HG03457 (cell line): ENCODE data around the gene NOL8.

ENCODE experiments used
- ATAC-seq: cut with Tn5 transposase; IDR thresholded peaks from one replicate; pipeline ENCODE4 v1.9.1; 2021; ENCODE audit warnings: moderate number of reproducible peaks; ENCODE audit not compliant: unreplicated experiment

The NOL8 gene

DNA sequence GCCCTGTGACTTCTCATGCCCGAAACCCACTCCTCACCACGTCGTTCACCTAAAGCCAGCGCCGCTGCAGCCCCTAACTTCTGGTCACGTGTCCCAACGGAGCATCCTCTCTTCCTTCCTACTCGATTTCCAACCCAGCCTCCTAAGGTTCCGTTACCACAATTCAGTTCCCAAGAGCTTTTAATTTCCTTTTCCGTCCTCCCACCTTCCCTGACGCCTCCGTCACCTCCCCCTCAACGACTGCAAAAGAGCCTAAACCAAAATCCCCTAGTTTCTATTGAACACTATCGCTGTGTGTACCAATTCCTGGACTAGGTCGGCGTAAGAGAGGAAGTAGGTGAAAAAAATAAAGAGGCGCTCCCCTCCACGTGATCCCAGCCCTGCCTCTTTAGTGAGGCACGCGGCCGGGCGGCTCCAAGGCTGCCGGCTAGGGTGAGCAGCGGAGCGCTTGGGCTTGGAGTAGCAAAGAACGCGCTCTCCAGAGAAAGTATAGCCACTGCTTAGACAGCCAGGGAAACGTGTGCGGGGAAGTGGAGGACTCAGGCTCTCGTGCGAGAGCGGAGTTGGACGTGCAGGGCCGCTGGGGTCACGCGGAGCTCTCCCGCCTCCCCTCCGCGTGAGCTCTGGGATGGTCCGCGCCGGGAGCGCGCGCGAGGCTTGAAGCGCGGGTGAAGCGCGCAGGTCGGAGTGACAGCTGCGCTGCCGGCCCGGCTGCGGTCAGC lies at the start of gene NOL8, which contains the start of gene CENPP:
TSS of gene NOL8 (minus strand) at position 82 of the 722 bp plus-strand sequence. CDS start 1,189 bp downstream, outside the sequence.
TSS of gene CENPP (plus strand) at position 685 of the 722 bp plus-strand sequence.
- ATAC-seq, result peak; percentile 83

DNA sequence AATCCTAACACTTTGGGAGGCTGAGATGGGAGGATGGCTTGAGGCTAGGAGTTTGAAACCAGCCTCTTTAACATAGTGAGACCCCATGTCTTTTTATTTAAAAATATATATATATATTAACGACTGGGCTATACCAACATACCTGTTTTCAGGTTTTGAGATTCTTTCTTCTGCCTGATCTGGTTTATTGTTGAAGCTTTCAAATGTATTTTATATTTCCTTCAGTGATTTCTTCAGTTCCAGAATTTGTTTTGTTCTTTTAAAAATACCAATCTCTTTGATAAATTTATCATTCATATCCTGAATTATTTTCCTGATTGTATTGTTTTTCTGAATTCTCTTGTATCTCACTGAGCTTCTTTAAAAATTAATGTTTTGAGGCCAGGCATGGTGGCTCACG lies 48.0 kb upstream of the NOL8 start:
- ATAC-seq, result no peak

DNA sequence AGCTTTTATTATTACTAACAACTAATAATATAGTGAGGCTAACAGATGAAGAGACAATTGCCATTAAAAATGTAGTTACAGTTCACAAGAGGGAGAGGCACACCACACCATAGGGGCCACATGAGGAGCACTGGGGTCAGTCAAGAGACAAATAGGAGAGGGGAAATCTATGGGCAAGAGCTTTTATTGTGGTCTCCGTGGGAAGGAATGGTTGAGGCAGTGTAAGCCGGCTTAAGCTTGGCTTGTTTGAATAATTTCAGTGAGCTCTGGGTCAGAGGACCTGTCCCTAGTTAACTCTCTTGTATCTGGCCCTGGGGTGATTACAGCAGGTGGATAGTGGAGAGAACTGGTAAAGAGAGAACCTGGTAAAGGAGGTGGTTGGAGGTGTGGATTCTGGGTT lies 43.9 kb upstream of the NOL8 start:
- ATAC-seq, result no peak

DNA sequence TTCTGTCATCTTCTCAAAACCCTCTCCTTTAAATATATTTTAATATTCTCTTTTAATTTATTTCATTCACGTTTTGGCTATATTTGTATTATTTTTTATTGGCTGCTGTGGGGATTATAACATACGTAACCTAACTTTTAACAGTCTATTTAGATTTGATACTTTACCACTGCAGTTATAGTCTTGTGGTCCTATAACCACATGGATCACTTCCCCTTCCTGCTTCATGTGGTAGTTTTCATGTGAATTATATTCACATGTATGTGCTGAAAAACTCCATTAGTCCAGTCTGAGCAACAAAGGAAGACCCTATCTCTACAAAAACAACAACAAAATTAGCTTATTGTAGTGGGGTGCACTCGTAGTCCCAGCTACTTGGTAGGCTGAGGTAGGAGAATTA lies 34.9 kb upstream of the NOL8 start:
- no peak for ATAC-seq

DNA sequence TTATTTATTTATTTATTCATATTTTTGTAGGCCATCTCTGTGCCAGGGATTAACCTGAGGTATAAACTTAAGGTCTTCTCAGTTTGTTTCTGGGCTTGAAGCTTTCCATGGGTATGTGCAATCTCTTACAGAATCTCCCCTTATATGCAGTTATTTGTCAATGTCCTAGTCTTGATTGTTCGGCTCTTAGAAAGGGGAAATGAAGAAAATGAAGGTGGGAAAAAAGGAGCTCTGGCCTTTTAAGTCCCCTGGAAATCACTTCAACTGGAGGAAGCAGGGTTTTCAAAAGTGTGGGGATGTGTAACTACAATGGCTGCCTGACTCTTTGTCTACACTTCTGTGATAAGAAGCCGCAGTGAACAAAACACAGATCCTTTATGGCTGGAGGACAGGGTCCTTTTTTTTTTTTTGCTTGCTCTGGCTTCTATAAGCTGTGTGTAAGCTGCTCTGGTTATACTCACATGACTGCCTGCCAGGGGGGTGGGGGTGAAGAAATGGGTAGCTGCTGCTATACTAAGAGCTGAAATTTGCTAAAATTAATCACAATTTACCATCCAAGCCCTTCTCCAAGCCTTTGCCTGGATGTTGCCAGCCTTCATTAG lies 34.3 kb upstream of the NOL8 start:
- no peak for ATAC-seq

DNA sequence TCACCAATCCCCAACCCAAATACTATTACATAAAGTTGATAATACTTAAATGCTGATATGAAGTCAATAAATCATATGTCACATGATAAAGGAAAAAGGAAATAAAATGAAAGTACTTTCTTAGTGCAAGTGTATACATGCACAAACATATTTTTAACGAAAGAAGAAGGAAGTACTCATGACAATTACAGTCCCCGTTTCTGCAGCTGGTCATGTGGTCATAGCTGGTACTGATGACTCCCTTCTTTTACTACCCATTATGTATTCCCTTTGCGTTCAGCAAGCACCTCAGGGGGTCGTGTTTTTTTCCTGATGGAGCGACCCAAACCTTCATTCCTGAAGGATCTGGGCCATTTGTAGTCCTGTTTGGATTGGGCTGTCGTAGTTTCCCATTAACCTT lies 27.9 kb upstream of the NOL8 start:
- no peak for ATAC-seq

DNA sequence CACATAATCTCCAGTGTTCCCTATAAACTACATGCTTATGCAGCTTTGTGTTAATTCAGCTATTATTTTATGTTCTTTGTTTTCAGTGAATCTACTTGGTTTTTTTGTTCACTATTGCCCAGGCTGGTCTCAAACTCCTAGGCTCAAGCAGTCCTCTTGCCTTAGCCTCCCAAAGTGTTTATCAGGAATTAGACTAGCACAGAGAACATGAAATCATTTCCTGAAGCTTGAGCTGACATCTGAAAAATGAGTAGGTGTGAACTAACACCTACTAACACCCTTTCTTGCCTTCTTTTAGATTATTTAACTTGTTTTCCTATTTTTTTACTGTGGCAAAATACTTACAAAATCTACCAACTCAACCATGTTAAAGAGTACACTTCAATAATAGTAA lies 25.6 kb upstream of the NOL8 start:
- no peak for ATAC-seq

DNA sequence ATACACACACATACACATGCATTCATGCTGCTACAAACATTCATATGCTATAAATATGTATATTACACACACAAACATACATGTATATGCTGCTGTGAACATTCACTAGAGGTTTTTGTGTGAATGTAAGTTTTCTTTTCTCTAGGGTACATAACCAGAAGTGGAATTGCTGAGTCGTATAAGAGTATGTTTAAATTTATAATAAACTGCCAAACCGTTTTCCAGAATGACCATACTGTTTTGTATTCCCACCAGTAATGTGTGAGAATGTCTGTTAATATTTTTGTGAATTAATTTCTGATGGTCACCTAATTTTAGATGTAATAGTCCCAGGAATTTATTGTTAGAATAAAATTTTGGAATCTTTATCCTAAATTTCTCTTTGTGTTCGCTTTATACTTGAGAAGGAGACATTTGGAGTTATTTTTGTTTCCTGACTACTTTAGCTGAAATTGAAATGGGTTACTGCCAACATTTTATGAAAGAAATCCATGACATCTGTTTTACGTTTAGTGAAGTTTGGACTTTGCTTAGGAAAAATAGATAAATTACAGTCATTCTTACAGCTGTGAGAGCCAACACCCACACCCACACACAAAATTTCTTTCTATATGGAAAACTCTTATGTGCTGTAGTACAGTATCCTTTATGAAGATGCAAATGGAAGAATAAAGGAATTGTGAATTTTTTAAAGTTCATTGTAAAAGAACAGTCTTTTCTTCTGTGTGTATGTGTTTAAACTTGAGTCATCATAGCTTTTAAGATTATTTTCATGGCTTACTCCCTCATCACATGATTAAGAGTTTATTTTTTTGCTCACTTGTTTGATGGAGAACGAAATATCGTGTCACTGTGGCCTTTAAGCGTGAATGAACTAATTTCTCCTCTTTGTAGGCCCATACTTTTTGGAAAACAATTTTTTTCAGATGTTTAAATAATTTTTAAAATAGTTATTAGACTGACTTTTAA lies 24.9 kb upstream of the NOL8 start:
- ATAC-seq, result no peak

DNA sequence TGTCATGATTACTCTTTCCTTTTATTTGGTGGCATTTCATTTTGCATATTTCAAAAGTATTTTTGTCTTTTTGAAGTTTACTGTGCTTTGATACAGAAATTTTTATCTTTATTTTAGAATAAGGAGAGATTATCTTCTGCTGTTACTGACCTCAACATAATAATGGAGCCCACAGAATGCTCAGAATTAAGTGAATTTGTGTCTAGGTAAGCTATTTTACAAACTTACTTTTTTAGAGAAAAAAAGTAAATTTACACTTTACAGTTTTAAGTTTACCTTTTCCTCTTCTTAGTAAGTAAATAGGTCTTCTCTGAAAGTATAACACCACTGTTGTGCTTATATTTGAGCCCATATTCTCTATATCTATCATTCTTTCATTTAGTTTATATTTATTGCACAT lies 20.4 kb upstream of the NOL8 start:
- no peak for ATAC-seq

DNA sequence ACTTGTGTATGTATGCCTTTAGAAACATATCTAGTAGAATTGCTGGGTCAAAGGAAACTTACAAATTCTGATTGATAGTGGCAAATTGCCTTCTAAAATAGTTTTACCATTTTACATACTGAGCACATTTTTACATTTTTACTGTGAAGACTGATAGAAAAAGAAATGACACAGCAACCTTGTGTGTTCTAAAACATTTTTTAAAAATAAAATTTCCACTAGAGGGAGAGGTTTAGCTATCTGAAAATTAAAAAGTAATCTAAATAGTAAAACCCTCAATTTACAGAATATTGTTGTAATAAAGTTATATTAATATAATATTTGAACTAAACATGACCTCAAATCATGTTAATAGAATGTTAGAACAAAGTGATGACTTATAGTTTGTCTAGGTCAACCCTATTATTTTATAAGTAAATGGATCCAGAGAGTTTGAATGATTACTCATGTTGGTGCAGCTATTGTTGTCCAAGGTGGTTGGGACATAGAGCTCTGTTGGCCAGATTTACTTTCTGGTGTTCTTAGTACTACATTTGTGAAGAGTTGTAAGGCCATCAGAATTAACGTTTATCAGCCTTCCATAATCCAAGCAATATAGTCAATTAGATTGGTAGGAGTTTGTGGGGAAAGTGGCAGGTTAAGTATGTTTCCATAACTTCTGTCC lies 17.8 kb upstream of the NOL8 start:
- ATAC-seq, result no peak

DNA sequence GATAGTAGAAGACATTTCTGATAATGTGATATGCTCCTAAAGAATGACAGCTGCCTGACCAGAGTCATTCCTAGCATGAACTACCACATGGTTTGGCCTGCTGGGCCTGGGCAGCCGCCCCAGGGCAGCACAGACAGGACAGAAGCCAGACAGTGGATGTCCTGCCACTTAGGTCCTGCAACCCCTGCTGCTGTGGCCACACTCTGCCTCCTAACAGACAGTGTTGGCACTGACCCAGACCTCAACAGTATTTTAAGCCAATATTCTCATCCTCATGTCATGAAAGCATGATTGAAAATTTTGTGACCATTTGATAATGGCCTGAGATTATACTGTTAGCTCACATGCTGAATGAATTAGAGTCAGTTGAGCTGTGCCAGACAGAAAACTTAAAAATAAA lies 16.4 kb upstream of the NOL8 start:
- no peak for ATAC-seq

DNA sequence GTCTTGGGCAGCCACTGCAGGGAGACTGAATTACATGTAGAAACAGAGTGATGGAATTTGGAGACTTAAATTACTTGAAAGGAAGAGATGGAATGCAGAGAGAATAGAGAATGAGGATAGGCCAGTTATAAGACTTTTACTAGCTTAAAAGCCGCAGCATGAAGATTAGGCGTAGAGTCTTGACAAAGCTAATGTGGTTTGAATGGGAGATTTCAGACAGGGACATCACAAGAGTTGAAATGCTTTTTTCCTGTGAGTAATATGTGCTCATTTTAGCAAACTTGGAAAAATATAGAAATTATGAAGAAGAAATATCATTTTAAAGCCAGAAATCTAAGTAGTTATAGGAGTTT lies 8.1 kb upstream of the NOL8 start:
- ATAC-seq, result no peak

DNA sequence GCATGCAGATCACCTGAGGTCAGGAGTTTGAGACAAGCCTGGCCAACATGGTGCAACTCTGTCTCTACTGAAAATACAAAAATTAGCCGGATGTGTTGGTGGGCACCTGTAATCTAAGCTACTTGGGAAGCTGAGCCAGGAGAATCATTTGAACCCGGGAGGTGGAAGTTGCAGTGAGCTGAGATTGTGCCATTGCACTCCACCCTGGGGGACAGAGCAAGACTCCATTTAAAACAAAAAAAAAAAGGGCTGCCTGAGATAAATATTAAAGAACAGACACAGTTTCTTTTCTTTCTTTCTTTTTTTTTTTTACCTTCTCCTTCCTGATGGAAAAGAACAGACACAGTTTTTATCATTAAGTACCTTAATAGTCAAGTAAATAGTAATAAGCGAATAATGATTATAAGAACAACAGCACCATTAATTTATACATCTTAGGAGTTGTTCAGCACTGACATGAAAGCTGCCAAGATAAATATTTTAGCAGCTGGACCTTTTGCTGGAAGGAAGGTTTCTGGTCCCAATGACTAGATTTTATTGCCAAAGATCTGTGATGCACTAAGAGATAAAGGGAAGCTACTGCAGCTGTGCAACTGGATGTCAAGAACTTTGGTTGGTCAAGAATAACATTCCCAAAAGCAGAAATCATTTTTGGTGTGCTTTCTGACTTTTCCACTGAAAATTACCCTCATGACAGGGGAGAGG lies 7.6 kb upstream of the NOL8 start:
- ATAC-seq, result no peak

DNA sequence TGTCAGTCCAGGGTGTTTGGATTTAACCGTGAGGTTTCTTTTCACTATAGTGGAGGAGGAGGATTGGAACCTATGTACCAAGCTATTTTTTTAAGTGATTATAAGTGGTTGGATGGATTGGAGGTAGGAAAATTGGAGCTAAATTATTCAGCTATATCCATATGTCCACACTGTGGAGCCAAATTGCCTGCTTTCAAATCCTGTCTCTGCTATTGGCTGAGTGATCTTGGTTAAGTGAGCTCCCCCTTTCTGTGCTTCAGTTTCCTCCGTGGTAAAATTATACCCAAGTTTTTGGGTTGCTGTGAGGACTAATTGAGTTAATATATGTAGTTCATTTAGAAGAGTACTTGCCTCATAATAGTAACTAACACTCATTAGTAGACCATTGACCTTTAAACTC lies 3.1 kb upstream of the NOL8 start:
- no peak for ATAC-seq

DNA sequence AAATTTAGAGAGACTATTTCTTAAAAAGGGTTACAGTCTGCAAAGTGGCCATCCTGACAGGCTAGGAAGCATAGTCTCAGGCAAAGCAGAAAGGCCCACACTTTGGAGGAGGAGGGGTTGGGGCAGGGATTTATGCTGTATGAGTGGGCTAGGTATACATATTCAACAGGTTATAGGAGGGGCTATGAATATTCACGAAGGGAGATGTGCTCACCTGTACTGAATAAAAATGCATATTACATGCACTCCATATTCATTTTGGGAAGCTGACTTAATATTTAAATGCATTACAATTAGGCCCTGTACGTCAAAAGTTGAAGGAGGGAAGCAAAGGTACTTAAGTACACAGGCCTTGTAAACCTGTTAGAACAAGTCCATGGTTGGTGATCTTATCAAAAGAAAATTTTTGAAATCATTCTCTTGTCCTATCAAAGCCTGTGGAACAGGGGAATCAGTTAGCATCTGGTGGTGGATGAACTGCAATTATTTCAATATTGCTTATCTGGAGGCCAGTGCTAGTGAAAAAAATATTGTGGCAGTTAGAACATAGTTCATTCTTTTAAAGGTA lies 2.2 kb upstream of the NOL8 start:
- ATAC-seq, result no peak

DNA sequence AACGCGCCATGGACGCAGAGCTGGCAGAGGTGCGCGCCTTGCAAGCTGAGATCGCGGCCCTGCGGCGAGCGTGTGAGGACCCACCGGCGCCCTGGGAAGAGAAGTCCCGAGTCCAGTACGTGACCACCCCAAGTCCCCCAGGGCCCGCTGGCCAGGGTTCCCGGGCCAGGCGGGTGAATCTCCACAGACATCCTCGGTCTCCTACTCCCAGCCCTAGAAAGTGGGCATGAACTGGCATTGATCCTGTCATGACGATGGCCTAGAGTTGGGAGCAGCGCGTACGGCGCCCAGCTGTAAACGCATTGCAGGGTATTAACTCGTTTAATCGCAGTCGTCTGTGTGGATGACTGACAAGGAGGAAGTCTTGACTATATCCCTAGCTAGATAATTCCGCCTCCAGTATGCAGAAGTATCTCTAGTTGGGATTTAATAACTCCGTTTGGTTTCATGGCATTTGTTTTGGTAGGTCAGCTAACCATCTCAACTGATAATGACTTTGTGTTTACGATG lies 896 bp upstream of the NOL8 start:
- ATAC-seq, result peak; percentile 0

DNA sequence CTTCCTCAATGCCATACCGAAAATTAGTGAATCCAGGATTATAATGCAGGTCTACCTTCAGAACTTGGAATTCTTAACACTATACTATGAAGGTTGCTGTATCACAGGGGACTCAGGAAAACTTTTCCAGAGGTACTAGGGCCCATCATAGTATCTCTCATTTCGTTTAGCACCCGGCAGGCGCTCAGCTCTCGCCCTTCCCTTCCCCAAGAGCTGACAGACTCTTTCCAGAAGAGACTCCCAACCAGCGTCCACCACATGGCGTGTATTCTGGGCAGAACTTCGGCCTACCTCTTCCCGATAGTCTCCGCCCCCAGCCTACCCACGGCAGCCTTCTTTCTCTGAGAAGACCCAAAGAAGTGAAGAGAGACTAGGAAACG lies 271 bp downstream of the NOL8 start:
- peak; percentile 8 for ATAC-seq

DNA sequence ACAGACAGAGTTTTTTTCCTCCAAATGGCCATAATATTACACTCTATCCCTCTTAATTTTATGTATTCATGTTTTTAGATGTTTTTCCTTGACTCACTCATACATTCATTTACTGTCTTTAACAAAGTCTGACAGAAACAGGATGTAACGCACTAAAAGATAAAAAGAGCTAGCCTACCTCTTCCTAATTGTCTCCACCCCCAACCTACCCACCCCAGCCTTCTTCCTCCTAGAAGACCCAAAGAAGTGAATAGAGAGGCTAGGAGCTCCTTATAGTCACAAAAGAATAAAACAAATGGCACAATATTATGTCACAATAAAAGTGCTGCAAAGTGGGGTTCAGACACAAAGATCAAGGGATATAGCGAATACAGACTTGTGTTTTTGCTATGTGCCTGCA lies 719 bp downstream of the NOL8 start:
- ATAC-seq, result no peak

DNA sequence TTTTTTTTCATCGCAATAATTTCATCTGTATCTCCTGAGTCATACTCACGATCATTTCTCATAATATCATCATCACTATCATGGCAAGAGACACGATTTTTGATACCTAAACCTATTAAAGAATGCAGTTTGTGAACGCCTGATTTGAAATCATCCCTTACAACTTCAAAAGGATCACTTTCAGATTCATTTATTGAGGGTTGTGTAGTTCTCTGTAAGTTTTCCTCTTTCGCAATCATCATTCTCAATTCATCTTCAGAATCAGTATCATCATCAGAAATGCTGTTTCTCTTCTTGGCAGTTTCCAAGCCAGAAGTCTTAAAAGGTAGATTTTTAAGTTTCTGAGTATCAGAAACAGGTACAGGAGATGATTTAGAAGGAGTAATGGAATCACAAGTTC lies 9.7 kb downstream of the NOL8 start:
- no peak for ATAC-seq

DNA sequence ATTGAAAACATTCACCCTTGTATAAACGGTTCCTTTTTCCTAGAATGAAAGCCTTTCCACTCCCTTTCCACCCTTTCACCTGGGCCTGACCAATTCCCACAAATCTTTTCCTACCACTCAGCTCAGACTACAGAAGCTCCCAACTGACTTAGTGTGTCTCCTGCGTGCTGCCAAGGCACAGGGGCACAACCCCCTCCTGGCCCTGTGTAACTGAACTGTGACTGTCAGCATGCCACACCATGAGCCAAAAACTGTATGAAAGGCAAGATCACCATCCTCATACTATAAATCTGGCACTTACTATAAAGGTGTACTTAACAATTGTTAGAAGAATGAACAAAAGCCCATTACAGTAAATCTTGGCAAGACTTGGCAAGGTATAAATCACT lies 11.5 kb downstream of the NOL8 start:
- ATAC-seq, result no peak
